K562 (cell line): ENCODE measurements around the gene PIK3CB. TPM values are rescaled to one million over a fixed set of nuclear protein-coding genes. Genes with fewer than 3 reads are reported as not detected.

Source experiments
- ATAC-seq: fragments of 200-7000 bp; cut with Tn5 transposase; 3 replicates; pipeline ENCODE4 v1.9.1; 2020; ENCODE audit warnings: moderate library complexity
- BruUV-seq: library from RNA; stranded (reverse); fragments of 400-500 nt; replicated peaks from 2 replicates; lab custom pipeline; 2021; lab: Mats Ljungman, UMichigan
- CTCF ChIA-PET: fragments of 300-600 bp; formaldehyde crosslinking; extraction: SDS; loops from one replicate; lab custom pipeline; 2021; ENCODE audit warnings: low intra/inter-chr PET ratio; lab: Yijun Ruan, JAX
- POLR2A ChIA-PET: fragments of 300-600, 350-650 bp; sonication (Branson Sonifier 250); formaldehyde crosslinking; extraction: SDS; loops from one replicate; lab custom pipeline; 2021; ENCODE audit warnings: antibody characterized with exemption, inconsistent platforms; lab: Yijun Ruan, JAX
- DNase-seq, 4 experiments: peaks; one replicate each; pipeline versions ENCODE4 v3.0.0 to v3.0.0-alpha.2; 2011 to 2018; ENCODE audit warnings: low spot score in 3 of 4, mixed read lengths in 3 of 4; ENCODE audit errors: extremely low read depth in 1 of 4
- FAIRE-seq: peaks from 2 replicates; lab custom pipeline; 2011; peaks lifted over from hg19 to GRCh38; lab: Jason Lieb, UNC
- H2AFZ ChIP-seq: 2 replicates; pipeline ENCODE4 v1.6.0; 2011; ENCODE audit warnings: low read depth, low read length, control low read depth, inconsistent platforms
- H3K27ac ChIP-seq: fragments of 200-600 bp; 3 replicates; pipeline ENCODE4 v1.8.0; 2011; ENCODE audit warnings: low read depth, mild to moderate bottlenecking, control low read depth, inconsistent platforms, low read length, moderate library complexity, mixed read lengths; ENCODE audit errors: extremely low read depth
- H3K27me3 ChIP-seq, 2 experiments: fragments of 300-600 bp in 1 of 2; 2 replicates in 1 of 2; 3 replicates in 1 of 2; pipeline versions ENCODE4 v1.6.0 to v1.8.0; 2011; ENCODE audit warnings: inconsistent platforms in 2 of 2, low read length in 2 of 2, mild to moderate bottlenecking in 1 of 2, mixed read lengths in 1 of 2, moderate library complexity in 1 of 2; ENCODE audit not compliant: control insufficient read depth in 2 of 2, insufficient read depth in 2 of 2
- H3K36me3 ChIP-seq: fragments of 300-600 bp; 3 replicates; pipeline ENCODE4 v1.8.0; 2011; ENCODE audit warnings: mild to moderate bottlenecking, low read length, inconsistent platforms; ENCODE audit not compliant: control insufficient read depth, insufficient read depth
- H3K4me1 ChIP-seq, 2 experiments: fragments of 200-600 bp in 1 of 2; replicated peaks in 1 of 2; 2 replicates in 1 of 2; 3 replicates in 1 of 2; pipeline versions ENCODE4 v1.5.1 to v1.8.0; 2011; ENCODE audit warnings: inconsistent platforms in 2 of 2, low read length in 2 of 2, mild to moderate bottlenecking in 1 of 2, mixed read lengths in 1 of 2, moderate library complexity in 1 of 2; ENCODE audit not compliant: control insufficient read depth in 2 of 2, insufficient read depth in 2 of 2
- H3K4me2 ChIP-seq: 2 replicates; pipeline ENCODE4 v1.6.1; 2011; ENCODE audit warnings: low read length, control low read depth, inconsistent platforms, mixed read lengths; ENCODE audit not compliant: insufficient read depth
- H3K4me3 ChIP-seq: fragments of 200-600 bp; sonication (generic), shearing (Covaris generic); 2 replicates; pipeline ENCODE4 v1.5.1; 2016; ENCODE audit warnings: control low read depth, inconsistent platforms
- H3K79me2 ChIP-seq: fragments of 200-600 bp; 3 replicates; pipeline ENCODE4 v1.8.0; 2011; ENCODE audit warnings: low read length, inconsistent platforms; ENCODE audit not compliant: control insufficient read depth, insufficient read depth
- H3K9ac ChIP-seq, 2 experiments: 2 replicates each; pipeline versions ENCODE4 v1.6.0 to v1.6.1; 2011; ENCODE audit warnings: low read depth in 2 of 2, low read length in 2 of 2, control low read depth in 1 of 2, inconsistent platforms in 1 of 2, mild to moderate bottlenecking in 1 of 2, mixed read lengths in 1 of 2; ENCODE audit not compliant: insufficient read depth in 1 of 2
- H3K9me1 ChIP-seq: one replicate; pipeline ENCODE4 v1.6.0; 2011; ENCODE audit warnings: inconsistent platforms, mild to moderate bottlenecking, low read length, moderate library complexity; ENCODE audit not compliant: control insufficient read depth, insufficient read depth
- H3K9me3 ChIP-seq: replicated peaks from 2 replicates; pipeline ENCODE4 v1.5.1; 2011; ENCODE audit warnings: low read depth, low read length, inconsistent platforms; ENCODE audit not compliant: control insufficient read depth, insufficient read depth
- H4K20me1 ChIP-seq: replicated peaks from 2 replicates; pipeline ENCODE4 v1.6.1; 2011; ENCODE audit warnings: low read length, inconsistent platforms, mixed read lengths; ENCODE audit not compliant: control insufficient read depth, insufficient read depth
- BRF1 ChIP-seq: IDR thresholded peaks from 3 replicates; pipeline ENCODE4 v1.6.1; 2011; ENCODE audit warnings: borderline replicate concordance, mild to moderate bottlenecking; ENCODE audit not compliant: insufficient read length; ENCODE audit errors: extremely low read depth
- CSDE1 ChIP-seq, 2 experiments: fragments of 450-650 bp; IDR thresholded peaks; 2 replicates each; pipeline ENCODE4 v1.6.1; 2016; ENCODE audit warnings: mild to moderate bottlenecking in 1 of 2
- CTBP1 ChIP-seq: fragments of 450-650 bp; IDR thresholded peaks from 2 replicates; pipeline ENCODE4 v1.6.1; 2016; ENCODE audit warnings: borderline replicate concordance
- HDAC8 ChIP-seq: fragments of 450-650 bp; IDR thresholded peaks from 2 replicates; pipeline ENCODE4 v1.6.1; 2016; ENCODE audit warnings: mild to moderate bottlenecking, missing genetic modification characterization, moderate library complexity, missing compliant biosample characterization
- L3MBTL2 ChIP-seq: fragments of 450-650 bp; IDR thresholded peaks from 2 replicates; pipeline ENCODE4 v1.6.1; 2016; ENCODE audit warnings: mild to moderate bottlenecking, moderate library complexity
- NONO ChIP-seq, 2 experiments: fragments of 200-400 bp in 1 of 2; fragments of 450-650 bp in 1 of 2; formaldehyde crosslinking in 1 of 2; IDR thresholded peaks; 2 replicates each; pipeline ENCODE4 v1.6.1; 2017; ENCODE audit warnings: low read depth in 2 of 2, mild to moderate bottlenecking in 2 of 2, moderate library complexity in 2 of 2, low read length in 1 of 2
- POLR2AphosphoS2 ChIP-seq: IDR thresholded peaks from 2 replicates; pipeline ENCODE4 v1.6.1; 2012; ENCODE audit warnings: low read length, improper control_type of control experiment
- POLR2G ChIP-seq: fragments of 200-400 bp; formaldehyde crosslinking; IDR thresholded peaks from 2 replicates; pipeline ENCODE4 v1.6.1; 2017; ENCODE audit warnings: low read depth, mild to moderate bottlenecking, antibody characterized with exemption, low read length, moderate library complexity
- TOE1 ChIP-seq, 2 experiments: fragments of 450-650 bp in 1 of 2; sonication (generic) in 1 of 2; formaldehyde crosslinking in 1 of 2; IDR thresholded peaks; 2 replicates each; pipeline versions ENCODE4 v1.7.1 to v1.8.0; 2016 to 2022; ENCODE audit warnings: borderline replicate concordance in 2 of 2, mild to moderate bottlenecking in 2 of 2, antibody characterized with exemption in 1 of 2, inconsistent platforms in 1 of 2, low read depth in 1 of 2, missing genetic modification reagents in 1 of 2, moderate library complexity in 1 of 2
- YY1 ChIP-seq, 3 experiments: IDR thresholded peaks; 2 replicates each; pipeline ENCODE4 v1.6.1; 2011; ENCODE audit warnings: low read length in 2 of 3, mild to moderate bottlenecking in 2 of 3, moderate library complexity in 2 of 3, borderline replicate concordance in 1 of 3, control low read depth in 1 of 3, low read depth in 1 of 3; ENCODE audit not compliant: insufficient read depth in 3 of 3, insufficient replicate concordance in 2 of 3, control insufficient read depth in 1 of 3, insufficient read length in 1 of 3; ENCODE audit errors: extremely low read depth in 1 of 3
- ZNF77 ChIP-seq: fragments of 250-450 bp; sonication (Bioruptor Pico); IDR thresholded peaks from 2 replicates; pipeline ENCODE4 v1.5.0; 2020
- WGBS: fragments of 100-300 bp; shearing (Covaris generic); methylation state at CpG from one replicate; pipeline ENCODE4 v1.1.6; 2016; ENCODE audit warnings: low coverage, mixed read lengths; ENCODE audit not compliant: insufficient coverage; ENCODE audit errors: missing lambda C conversion rate; 5-methylcytosine and 5-hydroxymethylcytosine counted together
- in situ Hi-C: fragments of 300-500 bp; cut with MboI; formaldehyde crosslinking; loops from 4 replicates; pipeline ENCODE4 v1.15.0; 2018; ENCODE audit warnings: inconsistent platforms, mixed read lengths
- intact Hi-C: fragments of 100-400 bp; cut with micrococcal nuclease; formaldehyde crosslinking; loops from 2 replicates; pipeline ENCODE4 v1.14.2; 2022
- polyA plus RNA-seq, 8 experiments: library from polyadenylated mRNA; depleted of rRNA in 4 of 8; stranded (reverse) in 5 of 8; unstranded in 3 of 8; fragments of >200 nt; fragmentation: Nextera tagmentation in 2 of 8; fragmentation: Illumina TruSeq in 1 of 8; extraction: Ambion mirVana in 2 of 8; extraction: Trizol in 1 of 8; gene quantifications; 2 replicates each; pipeline versions ENCODE4 v1.2.1 to v1.2.3, GENCODE V29; 2011 to 2014; ENCODE audit warnings: inconsistent platforms in 1 of 8, missing spikeins in 1 of 8
- total RNA-seq, 7 experiments: library from RNA; depleted of rRNA in 6 of 7; stranded (reverse); fragments of >200 nt in 6 of 7; fragmentation: Illumina TruSeq in 2 of 7; extraction: Trizol in 2 of 7; gene quantifications; 2 replicates each; pipeline versions ENCODE4 v1.2.1 to v1.2.3, GENCODE V29; 2011 to 2021; ENCODE audit warnings: low replicate concordance in 1 of 7
- TF ChIP-seq, protein P1 (sequence below), 2 experiments: fragments of 450-650 bp; conservative IDR thresholded peaks; 2 replicates each; pipeline ENCODE4 v1.6.1; 2017; ENCODE audit warnings: mild to moderate bottlenecking in 2 of 2, moderate library complexity in 2 of 2

The PIK3CB gene
- total and polyA plus RNA-seq, 9 of the 15 experiments (the other 6 are each of a cell fraction or from before 2014, with no cell fraction given), result 15.3 to 62.6 (median 28.3) TPM

DNA sequence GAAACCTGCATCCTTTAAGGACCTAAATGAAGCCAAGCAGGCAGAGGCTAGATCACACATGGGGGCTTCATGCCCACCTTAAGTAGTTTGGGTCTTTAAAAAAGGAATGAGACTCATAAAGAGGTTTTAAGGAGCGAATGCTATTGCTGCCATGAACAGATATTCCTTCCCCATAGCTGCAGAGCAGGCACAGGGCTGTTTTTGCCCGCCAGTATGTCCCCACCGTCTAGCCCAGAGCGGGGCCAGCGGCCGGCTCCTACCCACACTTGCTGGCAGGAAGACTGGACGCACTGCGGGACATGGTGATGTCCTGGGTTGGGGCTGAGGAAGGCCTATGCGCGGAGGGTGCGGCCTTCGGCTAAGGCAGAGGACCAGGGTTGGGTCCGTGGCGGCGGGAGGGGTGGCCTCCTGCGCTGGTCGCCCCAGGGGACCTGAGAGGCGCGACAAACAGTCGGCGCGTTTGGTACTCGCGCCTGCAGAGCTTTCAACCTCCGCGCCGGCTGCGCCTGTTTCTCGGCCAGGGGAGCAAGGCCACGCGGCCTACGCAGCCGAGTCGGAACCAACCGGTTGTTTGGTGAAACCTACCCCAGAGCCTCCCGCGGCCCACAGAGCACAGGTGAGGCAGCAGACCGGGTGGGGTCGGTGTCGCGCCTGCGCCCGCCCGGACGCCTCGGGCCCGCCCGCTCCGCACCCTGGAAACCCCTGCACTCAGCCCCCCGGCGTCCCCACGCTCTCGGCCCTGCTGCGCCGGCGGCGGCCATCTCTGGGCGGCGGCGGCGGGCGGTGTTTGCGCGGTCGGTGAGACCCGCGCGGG, 226.2 kb downstream of the PIK3CB start, which contains the start of gene FAIM:
TSS of gene FAIM (plus strand) at position 450 of the 814 bp plus-strand sequence. CDS start 10,956 bp downstream, outside the sequence.
- Histone ChIP-seq H3K27me3 (no peaks in the 10 kb centered on the region), H3K4me2 (peak within 1 kb of the TSS; percentile 69), H3K9me1 (no peaks in the 10 kb centered on the region), H3K4me3 (peak within 1 kb of the TSS; percentile 47), H4K20me1 (no peaks in the 10 kb centered on the region), H3K9me3 (no peaks in the 10 kb centered on the region), H3K9ac (peak within 1 kb of the TSS; percentile 68 to 90), H2AFZ (peak within 1 kb of the TSS; percentile 76), H3K4me1 (peaks cover 0 to 11% of the 10 kb centered on the region in 2 experiments; a peak in 2 of 5 replicates), H3K79me2 (no peaks in the 10 kb centered on the region), H3K36me3 (no peaks in the 10 kb centered on the region), H3K27ac (peak within 1 kb of the TSS; percentile 74)
- ChIA-PET CTCF (no interaction called here), POLR2A (interaction anchor here (1.0 to 1.5 kb wide), 2 partner anchors 10 to 15 kb away, joined by 3 to 7 read pairs; partner anchors contain the start of gene CEP70)
- TSS peak; percentile 61 for BruUV-seq
- 31% methylated on average over 54 of the region's 68 CpGs for WGBS
- DNase-seq (peak; percentile 47 to 54 (median 48)), FAIRE-seq (no peak), ATAC-seq (peak; percentile 87)
- in situ Hi-C loops, result no loop called here
- intact Hi-C loops, result no loop called here
- TF ChIP-seq CTBP1 (peak; percentile 37; the same call in 1 of the 2 replicates), BRF1 (no peak), L3MBTL2 (peak; percentile 69), POLR2G (peak; percentile 82), POLR2AphosphoS2 (no peak), ZNF77 (CRISPR knock-in tag) (no peak), NONO (IDR thresholded peaks at IDR 0.05; ENCODE audit: low read depth in 2 of 2, low read length in 1 of 2) (0 out of 4 replicates have a peak, but pooled peaks of 1 of the 2 experiments have one; percentile 48), CSDE1 (IDR thresholded peaks at IDR 0.05) (no peak), YY1 (IDR thresholded peaks at IDR 0.05; ENCODE audit: borderline replicate concordance in 1 of 3, control insufficient read depth in 1 of 3, extremely low read depth in 1 of 3, insufficient read depth in 3 of 3, insufficient read length in 1 of 3, insufficient replicate concordance in 2 of 3, low read depth in 1 of 3, low read length in 2 of 3) (peak; percentile 31 to 83 (median 61)), HDAC8 (tag) (no peak), TOE1 (IDR thresholded peaks at IDR 0.05; ENCODE audit: borderline replicate concordance) (no peak), TOE1 (CRISPR knock-in tag; IDR thresholded peaks at IDR 0.05; ENCODE audit: borderline replicate concordance, low read depth) (no peak)
- TF ChIP-seq, protein P1, sequence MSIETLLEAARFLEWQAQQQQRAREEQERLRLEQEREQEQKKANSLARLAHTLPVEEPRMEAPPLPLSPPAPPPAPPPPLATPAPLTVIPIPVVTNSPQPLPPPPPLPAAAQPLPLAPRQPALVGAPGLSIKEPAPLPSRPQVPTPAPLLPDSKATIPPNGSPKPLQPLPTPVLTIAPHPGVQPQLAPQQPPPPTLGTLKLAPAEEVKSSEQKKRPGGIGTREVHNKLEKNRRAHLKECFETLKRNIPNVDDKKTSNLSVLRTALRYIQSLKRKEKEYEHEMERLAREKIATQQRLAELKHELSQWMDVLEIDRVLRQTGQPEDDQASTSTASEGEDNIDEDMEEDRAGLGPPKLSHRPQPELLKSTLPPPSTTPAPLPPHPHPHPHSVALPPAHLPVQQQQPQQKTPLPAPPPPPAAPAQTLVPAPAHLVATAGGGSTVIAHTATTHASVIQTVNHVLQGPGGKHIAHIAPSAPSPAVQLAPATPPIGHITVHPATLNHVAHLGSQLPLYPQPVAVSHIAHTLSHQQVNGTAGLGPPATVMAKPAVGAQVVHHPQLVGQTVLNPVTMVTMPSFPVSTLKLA (conservative IDR thresholded peaks at IDR 0.05), result no peak
